NT2/D1 (cell line): ENCODE measurements around the gene INS.

Experiments
- SUZ12 ChIP-seq: IDR thresholded peaks from 2 replicates; pipeline ENCODE4 v1.6.1; 2011; ENCODE audit not compliant: insufficient read length, insufficient read depth; ENCODE audit errors: extremely low read depth
- YY1 ChIP-seq: IDR thresholded peaks from 2 replicates; pipeline ENCODE4 v1.6.1; 2011; ENCODE audit not compliant: insufficient read length, insufficient read depth
- ZNF274 ChIP-seq: IDR thresholded peaks from 2 replicates; pipeline ENCODE4 v1.6.1; 2011; ENCODE audit warnings: mild to moderate bottlenecking, low read depth, low read length

- TF ChIP-seq YY1 (no peak), SUZ12 (no peak), ZNF274 (no peak)
These were observed 19.9 kb upstream of the INS start for GRCh38 chr11:2180789-2181370.
